ENCODE results near the gene C5orf24.

C5orf24 gene

DNA sequence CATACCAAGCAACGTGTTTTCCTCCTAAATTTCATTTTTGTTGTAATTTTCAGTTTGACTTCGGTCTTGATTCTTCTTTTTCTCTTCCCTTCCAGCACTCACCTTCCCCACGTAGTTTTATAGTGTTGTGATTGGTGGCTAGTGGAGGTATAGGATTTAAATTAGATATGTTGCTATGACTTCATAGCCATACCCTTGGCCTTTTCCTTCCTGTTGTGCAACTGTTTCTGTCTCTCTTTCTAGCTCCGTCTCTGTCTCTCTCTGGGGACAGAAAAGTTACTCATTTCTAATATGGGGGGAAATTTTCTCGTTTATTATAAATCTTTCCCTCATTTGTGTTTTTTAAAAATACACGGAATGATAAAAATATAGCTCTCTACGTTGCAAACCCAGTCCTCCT is 20.6 kb upstream of the C5orf24 start:
- no peak for ATAC-seq
- no peak for TF ChIP-seq ZC3H10 (CRISPR knock-in tag; IDR thresholded peaks at IDR 0.05)
- TF ChIP-seq GLIS3 (CRISPR knock-in tag; IDR thresholded peaks at IDR 0.05) = no peak
- TF ChIP-seq, protein P1, sequence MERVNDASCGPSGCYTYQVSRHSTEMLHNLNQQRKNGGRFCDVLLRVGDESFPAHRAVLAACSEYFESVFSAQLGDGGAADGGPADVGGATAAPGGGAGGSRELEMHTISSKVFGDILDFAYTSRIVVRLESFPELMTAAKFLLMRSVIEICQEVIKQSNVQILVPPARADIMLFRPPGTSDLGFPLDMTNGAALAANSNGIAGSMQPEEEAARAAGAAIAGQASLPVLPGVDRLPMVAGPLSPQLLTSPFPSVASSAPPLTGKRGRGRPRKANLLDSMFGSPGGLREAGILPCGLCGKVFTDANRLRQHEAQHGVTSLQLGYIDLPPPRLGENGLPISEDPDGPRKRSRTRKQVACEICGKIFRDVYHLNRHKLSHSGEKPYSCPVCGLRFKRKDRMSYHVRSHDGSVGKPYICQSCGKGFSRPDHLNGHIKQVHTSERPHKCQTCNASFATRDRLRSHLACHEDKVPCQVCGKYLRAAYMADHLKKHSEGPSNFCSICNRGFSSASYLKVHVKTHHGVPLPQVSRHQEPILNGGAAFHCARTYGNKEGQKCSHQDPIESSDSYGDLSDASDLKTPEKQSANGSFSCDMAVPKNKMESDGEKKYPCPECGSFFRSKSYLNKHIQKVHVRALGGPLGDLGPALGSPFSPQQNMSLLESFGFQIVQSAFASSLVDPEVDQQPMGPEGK (CRISPR knock-in tag; IDR thresholded peaks at IDR 0.05; ENCODE audit: borderline replicate concordance) = no peak
- no peak for TF ChIP-seq RARB (CRISPR knock-in tag; IDR thresholded peaks at IDR 0.05)
- TF ChIP-seq CSDC2 (CRISPR knock-in tag; IDR thresholded peaks at IDR 0.05) = no peak
- TF ChIP-seq, protein P2, sequence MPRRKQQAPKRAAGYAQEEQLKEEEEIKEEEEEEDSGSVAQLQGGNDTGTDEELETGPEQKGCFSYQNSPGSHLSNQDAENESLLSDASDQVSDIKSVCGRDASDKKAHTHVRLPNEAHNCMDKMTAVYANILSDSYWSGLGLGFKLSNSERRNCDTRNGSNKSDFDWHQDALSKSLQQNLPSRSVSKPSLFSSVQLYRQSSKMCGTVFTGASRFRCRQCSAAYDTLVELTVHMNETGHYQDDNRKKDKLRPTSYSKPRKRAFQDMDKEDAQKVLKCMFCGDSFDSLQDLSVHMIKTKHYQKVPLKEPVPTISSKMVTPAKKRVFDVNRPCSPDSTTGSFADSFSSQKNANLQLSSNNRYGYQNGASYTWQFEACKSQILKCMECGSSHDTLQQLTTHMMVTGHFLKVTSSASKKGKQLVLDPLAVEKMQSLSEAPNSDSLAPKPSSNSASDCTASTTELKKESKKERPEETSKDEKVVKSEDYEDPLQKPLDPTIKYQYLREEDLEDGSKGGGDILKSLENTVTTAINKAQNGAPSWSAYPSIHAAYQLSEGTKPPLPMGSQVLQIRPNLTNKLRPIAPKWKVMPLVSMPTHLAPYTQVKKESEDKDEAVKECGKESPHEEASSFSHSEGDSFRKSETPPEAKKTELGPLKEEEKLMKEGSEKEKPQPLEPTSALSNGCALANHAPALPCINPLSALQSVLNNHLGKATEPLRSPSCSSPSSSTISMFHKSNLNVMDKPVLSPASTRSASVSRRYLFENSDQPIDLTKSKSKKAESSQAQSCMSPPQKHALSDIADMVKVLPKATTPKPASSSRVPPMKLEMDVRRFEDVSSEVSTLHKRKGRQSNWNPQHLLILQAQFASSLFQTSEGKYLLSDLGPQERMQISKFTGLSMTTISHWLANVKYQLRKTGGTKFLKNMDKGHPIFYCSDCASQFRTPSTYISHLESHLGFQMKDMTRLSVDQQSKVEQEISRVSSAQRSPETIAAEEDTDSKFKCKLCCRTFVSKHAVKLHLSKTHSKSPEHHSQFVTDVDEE (CRISPR knock-in tag; IDR thresholded peaks at IDR 0.05) = no peak
- no peak for TF ChIP-seq BACH2 (CRISPR knock-in tag; IDR thresholded peaks at IDR 0.05; ENCODE audit: borderline replicate concordance)
- TF ChIP-seq ZFP30 (CRISPR knock-in tag; IDR thresholded peaks at IDR 0.05) = no peak
- no peak for TF ChIP-seq ISL1 (CRISPR knock-in tag; IDR thresholded peaks at IDR 0.05)
- TF ChIP-seq SNAI2 (CRISPR knock-in tag; IDR thresholded peaks at IDR 0.05) = no peak
- no peak for TF ChIP-seq ESRRG (CRISPR knock-in tag; IDR thresholded peaks at IDR 0.05)
- no peak for TF ChIP-seq OSR1 (CRISPR knock-in tag; IDR thresholded peaks at IDR 0.05)
- TF ChIP-seq TOX (CRISPR knock-in tag; IDR thresholded peaks at IDR 0.05; ENCODE audit: borderline replicate concordance) = no peak
- TF ChIP-seq ZNF70 (CRISPR knock-in tag; IDR thresholded peaks at IDR 0.05) = no peak
- TF ChIP-seq ZNF8 (CRISPR knock-in tag; IDR thresholded peaks at IDR 0.05) = no peak
- TF ChIP-seq TCF4 (CRISPR knock-in tag; IDR thresholded peaks at IDR 0.05; ENCODE audit: borderline replicate concordance) = no peak
- TF ChIP-seq, protein P3, sequence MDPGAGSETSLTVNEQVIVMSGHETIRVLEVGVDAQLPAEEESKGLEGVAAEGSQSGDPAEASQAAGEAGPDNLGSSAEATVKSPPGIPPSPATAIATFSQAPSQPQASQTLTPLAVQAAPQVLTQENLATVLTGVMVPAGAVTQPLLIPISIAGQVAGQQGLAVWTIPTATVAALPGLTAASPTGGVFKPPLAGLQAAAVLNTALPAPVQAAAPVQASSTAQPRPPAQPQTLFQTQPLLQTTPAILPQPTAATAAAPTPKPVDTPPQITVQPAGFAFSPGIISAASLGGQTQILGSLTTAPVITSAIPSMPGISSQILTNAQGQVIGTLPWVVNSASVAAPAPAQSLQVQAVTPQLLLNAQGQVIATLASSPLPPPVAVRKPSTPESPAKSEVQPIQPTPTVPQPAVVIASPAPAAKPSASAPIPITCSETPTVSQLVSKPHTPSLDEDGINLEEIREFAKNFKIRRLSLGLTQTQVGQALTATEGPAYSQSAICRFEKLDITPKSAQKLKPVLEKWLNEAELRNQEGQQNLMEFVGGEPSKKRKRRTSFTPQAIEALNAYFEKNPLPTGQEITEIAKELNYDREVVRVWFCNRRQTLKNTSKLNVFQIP (CRISPR knock-in tag; IDR thresholded peaks at IDR 0.05; ENCODE audit: borderline replicate concordance, low read depth) = no peak
- no peak for TF ChIP-seq ARNTL (CRISPR knock-in tag; IDR thresholded peaks at IDR 0.05; ENCODE audit: borderline replicate concordance, low read depth)
- TF ChIP-seq ZNF565 (CRISPR knock-in tag; conservative IDR thresholded peaks at IDR 0.05; ENCODE audit: low read depth) = no peak
- TF ChIP-seq PPARA (CRISPR knock-in tag; IDR thresholded peaks at IDR 0.05; ENCODE audit: borderline replicate concordance) = no peak

DNA sequence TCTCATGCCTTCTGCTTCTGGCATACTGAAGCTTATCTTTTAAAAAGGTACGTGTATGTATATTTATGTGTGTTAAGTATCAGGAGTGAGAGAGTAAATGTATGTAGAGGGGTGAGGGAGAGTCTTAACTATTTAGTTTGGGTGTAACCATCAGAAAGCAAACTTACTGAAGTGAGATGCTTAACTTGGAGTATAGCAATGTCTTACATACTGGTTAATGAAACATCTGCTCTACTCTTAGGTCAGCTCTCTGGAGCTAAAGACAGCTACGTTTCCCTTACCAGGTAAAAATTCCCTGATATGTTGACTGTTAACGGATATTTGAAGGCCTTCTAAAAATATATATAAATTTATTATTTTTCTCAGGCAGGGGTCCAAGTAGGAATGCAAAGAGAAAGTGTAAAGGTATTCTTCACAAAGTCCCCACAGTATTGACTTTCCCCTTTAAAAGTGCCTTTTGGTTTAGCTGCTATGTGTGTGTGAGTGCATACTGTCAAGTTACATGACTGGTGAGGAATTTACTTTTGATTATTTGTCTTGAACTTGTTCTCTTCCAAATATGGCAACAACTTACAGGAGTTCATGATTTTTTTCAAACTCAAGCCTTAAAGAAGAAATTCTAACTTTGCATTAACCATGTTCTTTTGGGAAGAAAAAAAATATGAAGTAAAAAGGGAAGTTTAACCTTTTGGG is 12.3 kb upstream of the C5orf24 start:
- ATAC-seq = no peak
- TF ChIP-seq, protein P4, sequence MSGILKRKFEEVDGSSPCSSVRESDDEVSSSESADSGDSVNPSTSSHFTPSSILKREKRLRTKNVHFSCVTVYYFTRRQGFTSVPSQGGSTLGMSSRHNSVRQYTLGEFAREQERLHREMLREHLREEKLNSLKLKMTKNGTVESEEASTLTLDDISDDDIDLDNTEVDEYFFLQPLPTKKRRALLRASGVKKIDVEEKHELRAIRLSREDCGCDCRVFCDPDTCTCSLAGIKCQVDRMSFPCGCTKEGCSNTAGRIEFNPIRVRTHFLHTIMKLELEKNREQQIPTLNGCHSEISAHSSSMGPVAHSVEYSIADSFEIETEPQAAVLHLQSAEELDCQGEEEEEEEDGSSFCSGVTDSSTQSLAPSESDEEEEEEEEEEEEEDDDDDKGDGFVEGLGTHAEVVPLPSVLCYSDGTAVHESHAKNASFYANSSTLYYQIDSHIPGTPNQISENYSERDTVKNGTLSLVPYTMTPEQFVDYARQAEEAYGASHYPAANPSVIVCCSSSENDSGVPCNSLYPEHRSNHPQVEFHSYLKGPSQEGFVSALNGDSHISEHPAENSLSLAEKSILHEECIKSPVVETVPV (CRISPR knock-in tag; IDR thresholded peaks at IDR 0.05) = no peak
- TF ChIP-seq ZNF565 (CRISPR knock-in tag; conservative IDR thresholded peaks at IDR 0.05; ENCODE audit: low read depth) = no peak
- TF ChIP-seq, protein P2 (CRISPR knock-in tag; IDR thresholded peaks at IDR 0.05) = no peak
- TF ChIP-seq PPARA (CRISPR knock-in tag; IDR thresholded peaks at IDR 0.05; ENCODE audit: borderline replicate concordance) = no peak
- TF ChIP-seq ARNTL (CRISPR knock-in tag; IDR thresholded peaks at IDR 0.05; ENCODE audit: borderline replicate concordance, low read depth) = no peak
- no peak for TF ChIP-seq SNAI2 (CRISPR knock-in tag; IDR thresholded peaks at IDR 0.05)
- TF ChIP-seq GLIS3 (CRISPR knock-in tag; IDR thresholded peaks at IDR 0.05) = no peak
- TF ChIP-seq ESRRG (CRISPR knock-in tag; IDR thresholded peaks at IDR 0.05) = no peak
- TF ChIP-seq ZNF70 (CRISPR knock-in tag; IDR thresholded peaks at IDR 0.05) = no peak
- TF ChIP-seq ZNF8 (CRISPR knock-in tag; IDR thresholded peaks at IDR 0.05) = no peak
- TF ChIP-seq, protein P3 (CRISPR knock-in tag; IDR thresholded peaks at IDR 0.05; ENCODE audit: borderline replicate concordance, low read depth) = no peak
- no peak for TF ChIP-seq TOX (CRISPR knock-in tag; IDR thresholded peaks at IDR 0.05; ENCODE audit: borderline replicate concordance)
